Small intestine (tissue), 7 donors: ENCODE measurements around the gene DDA1. TPM values are rescaled to one million over a fixed set of nuclear protein-coding genes. Genes with fewer than 3 reads are reported as not detected.

Experiments used
- DNase-seq, 2 donors: peaks; one replicate each; pipeline versions ENCODE4 v3.0.0 to v3.0.0-alpha.2; 2013
- FAIRE-seq: peaks from 2 replicates; lab custom pipeline; 2012; peaks lifted over from hg19 to GRCh38; lab: Jason Lieb, UNC
- H3K27ac ChIP-seq, 3 donors: one replicate each; pipeline ENCODE4 v1.5.1; 2013; ENCODE audit warnings: low read length in 2 of 3, mild to moderate bottlenecking in 2 of 3, control low read depth in 1 of 3, inconsistent platforms in 1 of 3, low read depth in 1 of 3, moderate library complexity in 1 of 3
- H3K27me3 ChIP-seq, 3 donors: one replicate each; pipeline ENCODE4 v1.6.1; 2013; ENCODE audit warnings: low read length in 3 of 3, inconsistent platforms in 1 of 3; ENCODE audit not compliant: control insufficient read depth in 3 of 3, insufficient read depth in 3 of 3
- H3K36me3 ChIP-seq, 3 donors: one replicate each; pipeline ENCODE4 v1.6.1; 2013; ENCODE audit warnings: low read length in 3 of 3, inconsistent platforms in 1 of 3, low read depth in 1 of 3, mild to moderate bottlenecking in 1 of 3, moderate library complexity in 1 of 3; ENCODE audit not compliant: control insufficient read depth in 3 of 3, insufficient read depth in 2 of 3
- H3K4me1 ChIP-seq, 3 donors: one replicate each; pipeline ENCODE4 v1.6.1; 2013; ENCODE audit warnings: low read length in 2 of 3, inconsistent platforms in 1 of 3, low read depth in 1 of 3, mild to moderate bottlenecking in 1 of 3, moderate library complexity in 1 of 3; ENCODE audit not compliant: control insufficient read depth in 3 of 3, insufficient read depth in 2 of 3
- H3K4me3 ChIP-seq, 3 donors: one replicate each; pipeline ENCODE4 v1.5.1; 2013; ENCODE audit warnings: low read length in 3 of 3, control low read depth in 1 of 3, inconsistent platforms in 1 of 3, low read depth in 1 of 3, mild to moderate bottlenecking in 1 of 3, moderate library complexity in 1 of 3
- H3K9me3 ChIP-seq, 2 donors: one replicate each; pipeline ENCODE4 v1.6.1; 2013; ENCODE audit warnings: low read depth in 1 of 2, low read length in 1 of 2; ENCODE audit not compliant: control insufficient read depth in 2 of 2, insufficient read depth in 1 of 2
- WGBS, 3 donors: extraction: QIAGEN DNeasy Blood & Tissue Kit; methylation state at CpG; one replicate each; pipeline ENCODE4 v1.1.7; 2013; 5-methylcytosine and 5-hydroxymethylcytosine counted together
- polyA plus RNA-seq, 4 donors: library from polyadenylated mRNA; stranded (reverse) in 3 of 4; unstranded in 1 of 4; fragments of 200-250 nt in 3 of 4; fragments of 120-200 nt in 1 of 4; gene quantifications; one replicate each; pipeline versions ENCODE4 v1.2.1 to v1.2.3, GENCODE V29; 2013
- donor health status: healthy with polysubstance abuse.
- donor health status: control.
- donor health status: control.
- donor health status: Bipolar disorder and iron deficiency.
- donor health status: healthy.

DDA1 gene
- polyA plus RNA-seq, 4 donors = 29.4 to 57.5 (median 48.9) TPM

- Histone ChIP-seq H3K36me3 (peaks cover 0 to 22% (median 0%) of the 10 kb centered on the region in 3 donors), H3K9me3 (no peaks in the 10 kb centered on the region), H3K27me3 (peaks cover 0 to 6% (median 0%) of the 10 kb centered on the region in 3 donors), H3K4me1 (peaks cover 5 to 22% (median 10%) of the 10 kb centered on the region in 3 donors), H3K27ac (no peak overlapping the region), H3K4me3 (peak overlapping the region in 2 of 3 donors; percentile 45 to 93)
- FAIRE-seq = no peak
- WGBS, 3 donors = 90 to 95% (median 91%) methylated on average over 26 to 30 of the region's 30 CpGs
- DNase-seq = no peak
Measured at GRCh38 chr19:17338433-17339078, 29.2 kb downstream of the DDA1 start.

GRCh38 chr19:17339088-17339741, 29.9 kb downstream of the DDA1 start:
- no peak for DNase-seq
- no peaks in the 10 kb centered on the region for H3K9me3 ChIP-seq
- no peak for FAIRE-seq
- no peaks in the 10 kb centered on the region for H3K27me3 ChIP-seq
- 89 to 92% (median 92%) methylated on average over 29 to 34 of the region's 34 CpGs for WGBS, 3 donors
- no peak overlapping the region for H3K27ac ChIP-seq
- H3K36me3 ChIP-seq = peaks cover 0 to 22% (median 0%) of the 10 kb centered on the region in 3 donors
- no peak overlapping the region for H3K4me3 ChIP-seq
- peaks cover 5 to 17% (median 7%) of the 10 kb centered on the region in 3 donors for H3K4me1 ChIP-seq

- peaks cover 3 to 12% (median 7%) of the 10 kb centered on the region in 3 donors for H3K4me1 ChIP-seq
- no peaks in the 10 kb centered on the region for H3K27me3 ChIP-seq
- FAIRE-seq (no peak), DNase-seq (peak; percentile 81 to 82)
- H3K4me3 ChIP-seq = no peak overlapping the region
- no peaks in the 10 kb centered on the region for H3K9me3 ChIP-seq
- WGBS, 3 donors = 32 to 65% (median 43%) methylated on average over 19 to 21 of the region's 21 CpGs
- no peak overlapping the region for H3K27ac ChIP-seq
- peaks cover 0 to 22% (median 0%) of the 10 kb centered on the region in 3 donors for H3K36me3 ChIP-seq
Measured at GRCh38 chr19:17340302-17340870, 31.0 kb downstream of the DDA1 start.

GRCh38 chr19:17340871-17341357, 31.6 kb downstream of the DDA1 start:
- H3K27me3 ChIP-seq = no peaks in the 10 kb centered on the region
- H3K36me3 ChIP-seq = peaks cover 0 to 22% (median 0%) of the 10 kb centered on the region in 3 donors
- WGBS, 3 donors = 59 to 68% (median 67%) methylated on average over 16 to 17 of the region's 17 CpGs
- DNase-seq = no peak
- no peak for FAIRE-seq
- H3K9me3 ChIP-seq = no peaks in the 10 kb centered on the region
- peaks cover 3 to 12% (median 7%) of the 10 kb centered on the region in 3 donors for H3K4me1 ChIP-seq
- H3K4me3 ChIP-seq = no peak overlapping the region
- H3K27ac ChIP-seq = no peak overlapping the region

GRCh38 chr19:17341386-17341785, 32.0 kb downstream of the DDA1 start:
- H3K4me3 ChIP-seq = no peak overlapping the region
- no peak overlapping the region for H3K27ac ChIP-seq
- peaks cover 0 to 22% (median 0%) of the 10 kb centered on the region in 3 donors for H3K36me3 ChIP-seq
- H3K9me3 ChIP-seq = no peaks in the 10 kb centered on the region
- FAIRE-seq (no peak), DNase-seq (no peak)
- no peaks in the 10 kb centered on the region for H3K27me3 ChIP-seq
- H3K4me1 ChIP-seq = peaks cover 3 to 9% (median 7%) of the 10 kb centered on the region in 3 donors
- WGBS, 3 donors = 93 to 97% (median 94%) methylated on average over 15 of the region's 15 CpGs

GRCh38 chr19:17341845-17342244, 32.5 kb downstream of the DDA1 start:
- FAIRE-seq = no peak
- 82 to 89% (median 88%) methylated on average over 7 of the region's 7 CpGs for WGBS, 3 donors
- H3K36me3 ChIP-seq = peaks cover 0 to 22% (median 0%) of the 10 kb centered on the region in 3 donors

GRCh38 chr19:17346109-17346671, 36.8 kb downstream of the DDA1 start:
- peak; percentile 60 to 79 for DNase-seq
- FAIRE-seq = no peak

More at GRCh38 chr19:17341845-17342244, 32.5 kb downstream of the DDA1 start:
- no peaks in the 10 kb centered on the region for H3K27me3 ChIP-seq
- H3K9me3 ChIP-seq = no peaks in the 10 kb centered on the region
- DNase-seq = no peak
- no peak overlapping the region for H3K4me3 ChIP-seq
- H3K27ac ChIP-seq = no peak overlapping the region
- H3K4me1 ChIP-seq = peaks cover 3 to 9% (median 7%) of the 10 kb centered on the region in 3 donors

GRCh38 chr19:17347361-17347760, 38.0 kb downstream of the DDA1 start:
- H3K4me3 ChIP-seq = no peak overlapping the region
- peaks cover 0 to 12% (median 0%) of the 10 kb centered on the region in 3 donors for H3K27me3 ChIP-seq
- WGBS, 3 donors = 26 to 45% (median 37%) methylated on average over 6 of the region's 6 CpGs
- FAIRE-seq (no peak), DNase-seq (no peak)
- peaks cover 0 to 2% (median 0%) of the 10 kb centered on the region in 3 donors for H3K4me1 ChIP-seq
- H3K9me3 ChIP-seq = no peaks in the 10 kb centered on the region
- peak overlapping the region in 1 of 3 donors; percentile 69 for H3K27ac ChIP-seq
- no peaks in the 10 kb centered on the region for H3K36me3 ChIP-seq

More at GRCh38 chr19:17346109-17346671, 36.8 kb downstream of the DDA1 start:
- Histone ChIP-seq H3K36me3 (peaks cover 0 to 6% (median 0%) of the 10 kb centered on the region in 3 donors), H3K9me3 (no peaks in the 10 kb centered on the region), H3K4me3 (no peak overlapping the region), H3K4me1 (peaks cover 0 to 2% (median 0%) of the 10 kb centered on the region in 3 donors), H3K27ac (peak overlapping the region in 1 of 3 donors; percentile 27), H3K27me3 (peaks cover 0 to 12% (median 0%) of the 10 kb centered on the region in 3 donors)
- 14 to 16% (median 15%) methylated on average over 24 of the region's 24 CpGs for WGBS, 3 donors
